Glomerular endothelial cell (primary cell): ENCODE data around the gene IQGAP3. TPM values are rescaled to one million over a fixed set of nuclear protein-coding genes. Genes with fewer than 3 reads are reported as not detected.

Source experiments
- DNase-seq: peaks from one replicate; pipeline ENCODE4 v3.0.0-alpha.2; 2011; ENCODE audit warnings: low read depth, low spot score; ENCODE audit errors: extremely low read depth
- total RNA-seq: library from RNA; depleted of rRNA; stranded (reverse); fragments of >200 nt; gene quantifications from 2 replicates; pipeline ENCODE4 v1.2.3, GENCODE V29; 2015

IQGAP3 gene
- total RNA-seq, 1 donor from 2014 or later = 14.5 TPM

DNA sequence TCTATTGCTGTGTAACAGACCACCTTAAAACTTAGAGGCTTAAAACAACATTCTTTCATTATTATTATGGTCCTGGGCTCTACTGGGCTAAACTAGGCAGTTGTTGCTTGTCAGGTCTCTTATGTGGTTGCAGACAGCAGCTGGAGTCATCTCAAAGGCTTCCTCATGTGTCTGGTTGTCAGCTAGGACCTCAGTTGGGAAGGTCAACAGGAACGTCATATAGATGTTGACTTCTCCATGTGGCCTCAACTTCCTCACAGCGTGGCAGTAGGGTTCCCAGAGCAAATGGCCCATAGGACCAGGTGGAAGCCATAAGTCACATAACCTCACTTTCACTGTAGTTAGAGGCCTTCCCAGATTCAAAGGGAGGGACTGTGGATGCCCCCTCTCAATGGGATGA, 56.4 kb downstream of the IQGAP3 start:
- no peak for DNase-seq

DNA sequence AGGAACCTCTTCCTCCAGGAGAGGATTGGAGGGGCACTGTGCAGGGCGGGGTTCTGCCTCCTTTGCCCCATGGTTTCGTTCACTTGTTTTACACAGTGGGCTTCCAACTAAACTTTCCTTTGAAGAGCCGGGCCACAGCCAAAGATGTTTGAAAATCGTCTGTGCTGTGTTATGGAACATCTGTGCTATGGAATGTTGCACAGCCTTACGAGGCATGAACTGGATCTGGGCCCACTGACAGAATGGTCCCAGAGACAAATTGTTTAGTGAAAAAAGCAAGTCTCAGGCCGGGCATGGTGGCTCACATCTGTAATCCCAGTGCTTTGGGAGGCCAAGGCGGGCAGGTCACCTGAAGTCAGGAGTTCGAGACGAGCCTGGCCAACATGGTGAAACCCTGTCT, 59.2 kb downstream of the IQGAP3 start:
- no peak for DNase-seq

DNA sequence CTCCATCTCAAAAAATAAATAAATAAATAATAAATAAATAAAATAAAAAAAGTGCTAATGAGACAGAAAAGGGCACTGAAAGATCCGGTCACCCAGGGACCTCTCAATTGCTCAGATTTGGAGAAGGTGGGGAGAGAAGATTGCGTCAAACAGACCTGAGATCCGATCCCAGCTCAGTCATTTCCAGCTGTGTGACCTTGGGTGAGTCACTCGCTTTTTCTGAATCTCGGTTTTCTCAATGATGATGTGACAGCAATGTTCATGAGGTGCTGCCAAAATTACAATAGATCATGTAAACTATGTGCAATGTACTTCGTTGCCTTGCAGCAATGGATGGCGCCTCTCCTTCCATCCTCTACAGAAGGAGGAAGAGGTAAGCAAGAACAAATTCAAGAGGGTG, 60.7 kb downstream of the IQGAP3 start:
- no peak for DNase-seq

GRCh38 chr1:156510709-156511108, 61.7 kb downstream of the IQGAP3 start:
- DNase-seq = no peak

- DNase-seq = no peak
These were observed 62.8 kb downstream of the IQGAP3 start for GRCh38 chr1:156509424-156510034.

DNA sequence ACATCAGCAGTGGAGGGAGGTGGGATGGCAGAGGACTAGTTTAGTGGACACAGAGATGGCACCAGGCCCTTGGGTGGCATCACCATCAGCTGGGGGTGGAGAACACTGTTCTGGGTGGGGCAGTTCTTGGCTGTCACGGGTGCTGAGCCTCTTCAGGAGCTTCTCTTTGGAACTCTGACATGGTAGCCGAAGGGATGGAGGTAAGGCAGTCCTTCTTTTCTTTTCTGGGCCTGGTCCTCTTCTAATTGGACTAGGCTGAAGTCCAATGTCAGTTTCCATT, 63.5 kb downstream of the IQGAP3 start:
- no peak for DNase-seq

DNA sequence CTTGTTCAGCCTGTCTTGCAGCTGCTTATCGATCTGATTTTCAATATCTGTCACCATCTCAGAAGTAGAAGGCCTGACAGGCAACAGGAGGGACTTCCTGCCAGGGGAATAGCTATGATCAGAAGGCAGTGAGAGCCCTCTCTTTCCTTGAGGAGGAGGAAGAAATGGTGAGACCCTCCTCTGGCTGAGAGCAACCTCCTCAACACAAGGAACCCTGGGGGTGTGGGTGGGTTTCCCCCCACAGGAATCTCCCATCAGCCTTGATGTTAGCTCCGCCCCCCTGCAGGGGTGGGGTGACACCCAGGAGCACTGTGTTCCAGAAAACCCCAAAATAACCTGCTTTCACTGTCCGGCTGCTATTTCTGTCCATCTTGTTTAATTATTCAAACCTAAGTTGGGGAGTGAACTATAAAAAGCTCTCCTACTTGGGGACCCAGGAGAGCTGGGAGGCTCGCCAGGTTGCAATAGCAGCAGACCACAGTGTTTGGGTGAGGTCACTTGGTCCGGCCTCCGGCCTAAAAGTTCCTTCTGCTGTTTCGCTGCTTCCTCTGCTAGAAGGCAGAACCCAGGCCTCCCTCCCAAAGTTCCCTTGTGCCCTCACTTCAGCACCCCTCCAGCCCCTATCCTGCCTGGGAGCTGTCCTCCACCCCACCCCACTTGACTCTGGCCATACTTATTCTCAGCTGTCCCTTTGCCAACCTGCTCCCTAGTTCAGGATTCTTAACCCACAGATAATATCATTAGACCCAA, 64.0 kb downstream of the IQGAP3 start:
- DNase-seq = no peak

DNA sequence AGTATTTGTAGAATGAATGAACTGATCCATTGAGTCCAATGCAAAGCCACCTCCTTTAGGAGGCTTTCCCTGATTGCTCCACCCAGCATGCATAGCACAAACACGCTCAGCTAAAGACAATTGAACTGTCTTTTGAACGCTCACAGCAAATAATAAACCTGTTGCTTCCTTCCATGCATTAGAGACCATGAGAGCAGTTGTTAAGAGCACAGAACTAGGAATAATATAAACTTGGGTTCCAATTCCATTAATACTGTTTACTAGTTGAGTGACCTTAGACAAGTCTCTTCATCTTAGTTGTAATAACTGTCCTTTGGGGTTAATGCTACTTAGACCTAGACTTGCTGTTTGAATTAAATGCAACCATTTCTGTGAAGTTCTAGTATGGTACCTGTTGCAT, 65.9 kb downstream of the IQGAP3 start:
- no peak for DNase-seq

DNA sequence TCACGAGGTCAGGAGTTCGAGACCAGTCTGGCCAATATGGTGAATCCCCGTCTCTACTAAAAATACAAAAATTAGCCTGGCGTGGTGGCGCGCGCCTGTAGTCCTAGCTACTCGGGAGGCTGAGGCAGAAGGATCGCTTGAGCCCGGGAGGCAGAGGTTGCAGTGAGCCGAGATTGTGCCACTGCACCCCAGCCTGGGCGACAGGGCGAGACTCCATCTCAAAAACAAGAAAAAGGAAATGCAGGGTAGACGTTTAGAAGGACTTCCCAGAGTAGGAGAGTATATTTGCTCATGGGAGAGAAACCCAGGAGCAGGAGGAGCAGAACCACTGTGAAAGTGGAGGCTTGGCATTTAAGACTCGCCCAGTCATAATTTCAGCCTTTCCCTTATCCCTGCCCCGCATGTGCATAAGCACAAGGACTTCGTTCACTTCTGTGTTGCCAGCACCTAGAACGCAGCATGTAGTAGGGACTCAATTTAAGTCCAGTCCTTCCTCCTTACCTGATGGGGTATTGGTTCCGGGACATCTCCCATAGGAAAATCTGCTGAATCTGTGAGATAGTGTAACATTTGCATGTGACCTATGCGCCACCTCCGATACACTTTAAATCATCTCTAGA, 66.6 kb downstream of the IQGAP3 start:
- DNase-seq = no peak

DNA sequence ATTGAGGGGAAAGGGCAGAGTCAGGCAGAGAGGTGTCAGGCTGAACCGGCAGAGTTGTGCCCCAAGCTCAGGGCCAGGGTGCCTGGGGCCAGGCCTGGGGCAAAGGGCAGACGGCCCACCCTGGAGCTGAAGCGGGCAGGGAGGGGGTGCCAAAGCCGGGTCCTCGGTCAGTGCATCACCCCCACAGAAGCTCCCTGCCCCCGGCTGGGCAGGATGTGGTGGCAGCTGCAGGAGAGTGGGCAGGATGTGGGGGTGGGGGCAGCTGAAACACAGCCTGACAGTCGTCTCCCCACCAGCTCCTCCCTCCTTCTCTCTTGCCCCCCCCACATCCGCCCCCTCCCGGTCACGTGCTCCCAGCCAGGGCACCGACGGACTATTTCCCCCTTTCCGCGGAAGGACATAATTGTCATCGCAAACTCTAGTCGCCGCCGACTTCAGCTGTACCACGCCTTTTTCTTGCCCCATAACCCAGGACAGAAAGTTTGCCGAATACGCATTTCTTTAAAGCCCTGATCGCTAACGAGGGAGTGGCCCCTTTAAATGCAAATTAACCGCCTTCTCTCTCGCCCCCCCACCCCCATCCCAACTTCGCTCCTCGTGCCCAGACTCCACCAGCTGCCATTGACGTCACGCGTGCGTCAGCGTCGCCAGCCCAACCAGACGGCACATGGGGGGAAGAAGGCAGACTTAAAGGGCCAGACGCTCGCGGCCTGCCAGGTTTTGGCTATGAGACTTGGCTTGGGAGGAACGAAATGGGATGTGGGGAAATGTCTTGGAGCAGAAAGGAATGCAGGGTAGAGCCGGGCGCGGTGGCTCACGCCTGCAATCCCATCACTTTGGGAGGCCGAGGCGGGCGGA, 67.3 kb downstream of the IQGAP3 start:
- DNase-seq = peak; percentile 90

- no peak for DNase-seq
These were observed 67.9 kb downstream of the IQGAP3 start for GRCh38 chr1:156504438-156504813.

- no peak for DNase-seq
These were observed 68.5 kb downstream of the IQGAP3 start for GRCh38 chr1:156503698-156504437.

DNA sequence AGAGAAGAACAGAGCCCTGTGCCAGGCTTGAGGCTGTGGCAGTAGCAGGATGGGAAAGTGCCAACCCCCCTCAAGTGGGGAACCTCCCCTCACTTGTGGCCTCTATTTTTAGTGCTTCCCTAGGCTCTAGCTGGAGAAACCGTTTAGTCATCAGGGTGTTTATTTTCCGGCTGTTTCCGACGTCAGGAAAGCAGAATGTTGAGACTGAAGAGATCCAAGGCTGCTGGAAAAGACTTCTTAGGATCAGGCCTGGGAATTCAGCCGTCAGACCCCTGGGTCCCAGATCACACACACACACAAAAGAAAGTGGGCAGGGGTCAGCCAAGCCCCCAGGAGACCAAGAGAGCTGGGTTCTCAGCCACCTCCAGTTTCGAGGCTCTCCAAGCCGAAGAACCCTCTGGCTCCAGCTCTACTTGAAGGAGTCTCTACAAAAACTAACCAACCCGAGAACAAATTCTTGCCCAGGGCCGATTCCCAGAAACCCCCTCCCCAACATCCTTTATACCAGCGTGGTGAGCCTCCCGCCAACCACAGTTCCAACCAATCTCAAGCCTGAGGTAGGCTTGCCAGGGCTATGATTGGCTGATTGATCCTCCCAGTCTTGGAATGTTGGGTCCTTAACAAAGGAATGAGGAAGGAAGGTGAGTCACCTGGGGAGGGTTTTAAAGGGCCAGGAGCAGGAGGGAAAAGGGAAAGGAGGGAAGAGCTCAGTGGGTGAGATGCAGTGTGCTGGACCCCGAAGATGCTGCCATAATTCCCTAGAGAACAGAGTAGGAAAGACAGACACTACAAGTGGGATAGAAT, 69.3 kb downstream of the IQGAP3 start:
- peak; percentile 92 for DNase-seq

DNA sequence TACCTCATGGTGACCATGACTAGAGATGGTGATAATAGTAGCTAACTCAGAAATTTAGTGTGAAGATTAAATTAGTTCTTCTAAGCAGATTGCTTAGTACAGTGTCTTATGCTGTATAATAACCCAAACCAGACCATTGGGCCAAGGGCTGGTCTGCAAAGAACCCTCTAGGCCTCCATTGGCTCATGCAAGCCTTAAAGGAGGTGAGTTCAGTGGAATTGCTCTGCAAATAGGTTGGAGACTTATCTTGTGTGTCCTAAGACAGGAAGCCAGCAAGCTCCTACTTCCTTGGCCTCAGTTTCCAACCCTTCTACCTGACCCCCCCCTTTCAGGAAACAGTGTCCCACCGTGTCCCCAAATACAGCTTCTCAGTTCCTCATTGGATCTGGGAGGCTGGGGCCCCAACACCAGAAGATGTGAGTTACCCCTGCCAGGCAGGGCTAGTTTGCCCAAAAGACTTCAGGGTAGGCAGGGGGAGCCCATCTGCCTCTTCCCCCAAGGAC, 69.9 kb downstream of the IQGAP3 start:
- DNase-seq = no peak

GRCh38 chr1:156500793-156501506, 71.4 kb downstream of the IQGAP3 start:
- peak; percentile 50 for DNase-seq

GRCh38 chr1:156500543-156500792, 71.9 kb downstream of the IQGAP3 start, which contains the start of gene MEF2D:
TSS of gene MEF2D (minus strand) at chr1:156500775. CDS start at chr1:156483292, 17,483 bp downstream.
- no peak for DNase-seq

DNA sequence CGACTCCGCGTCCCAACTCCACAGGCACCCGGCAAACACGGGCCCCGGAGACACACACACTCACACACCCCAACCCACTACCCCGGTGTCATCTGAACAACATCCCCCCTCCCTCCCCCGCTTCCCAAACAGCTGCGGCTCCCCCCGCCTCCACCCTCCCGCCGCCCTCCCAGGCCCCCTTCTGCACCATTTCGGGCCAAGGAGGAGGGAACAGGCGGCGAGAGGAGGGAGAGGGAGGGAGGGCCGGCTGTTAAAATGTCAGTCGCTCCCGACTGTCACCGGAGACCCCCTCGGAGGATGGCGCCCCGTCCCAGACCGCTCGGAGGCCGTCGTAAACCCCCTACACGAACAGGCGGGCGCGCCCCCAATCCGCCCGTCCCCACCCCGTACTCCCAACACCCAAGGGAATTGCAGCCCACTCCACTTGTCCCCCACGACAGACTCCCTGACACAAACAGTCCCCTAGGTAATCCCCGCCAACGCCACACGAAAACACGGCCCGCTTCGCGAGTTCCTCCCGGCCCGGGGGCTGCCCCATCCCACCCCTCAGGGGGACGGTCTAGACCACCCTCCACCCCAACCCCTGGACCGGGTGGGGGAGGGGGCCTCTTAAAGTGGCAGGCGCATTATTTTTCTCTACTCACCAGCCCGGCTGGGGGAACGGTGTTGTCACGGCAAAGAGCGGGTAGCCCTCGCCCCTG, 72.4 kb downstream of the IQGAP3 start:
- no peak for DNase-seq

DNA sequence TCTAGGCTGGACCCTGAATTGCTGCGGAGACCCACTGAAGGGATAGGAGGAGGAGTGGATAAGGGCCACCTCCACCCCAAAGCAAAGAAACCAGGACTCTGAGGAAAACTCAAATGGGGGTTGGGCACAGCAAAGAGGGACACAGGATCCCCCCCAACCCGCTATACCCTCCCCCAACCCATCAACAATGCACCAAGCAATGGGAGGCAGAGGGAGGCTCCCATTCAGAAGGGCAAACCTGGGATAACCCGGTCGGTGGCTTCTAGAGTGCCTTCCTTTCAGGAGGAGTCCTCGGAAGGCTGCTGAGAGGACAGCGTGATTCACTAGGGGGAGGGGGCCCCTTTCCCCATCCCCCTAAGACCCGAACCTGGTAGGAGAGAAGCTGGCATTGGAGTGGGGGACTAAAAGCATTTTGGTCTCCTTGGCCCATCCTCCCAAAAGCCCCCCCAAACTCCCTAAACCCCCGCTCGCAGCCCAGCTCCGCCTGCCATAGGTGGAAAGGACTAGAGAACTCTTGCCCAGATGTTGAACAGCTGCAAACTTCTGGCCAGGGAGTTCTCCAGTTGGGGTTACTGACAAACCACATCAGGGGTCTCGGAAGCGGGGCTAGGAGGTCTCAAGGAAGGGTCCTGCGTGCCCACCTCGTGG, 73.0 kb downstream of the IQGAP3 start:
- DNase-seq = no peak
